ENCODE results near the gene MPDU1. TPM values are rescaled to one million over a fixed set of nuclear protein-coding genes. Genes with fewer than 3 reads are reported as not detected.
A peak's percentile ranks its signal among the peaks of the same experiment; 100 is the strongest.

MPDU1 gene
- total RNA-seq, 1 donor from 2014 or later, result 30.7 TPM

DNA sequence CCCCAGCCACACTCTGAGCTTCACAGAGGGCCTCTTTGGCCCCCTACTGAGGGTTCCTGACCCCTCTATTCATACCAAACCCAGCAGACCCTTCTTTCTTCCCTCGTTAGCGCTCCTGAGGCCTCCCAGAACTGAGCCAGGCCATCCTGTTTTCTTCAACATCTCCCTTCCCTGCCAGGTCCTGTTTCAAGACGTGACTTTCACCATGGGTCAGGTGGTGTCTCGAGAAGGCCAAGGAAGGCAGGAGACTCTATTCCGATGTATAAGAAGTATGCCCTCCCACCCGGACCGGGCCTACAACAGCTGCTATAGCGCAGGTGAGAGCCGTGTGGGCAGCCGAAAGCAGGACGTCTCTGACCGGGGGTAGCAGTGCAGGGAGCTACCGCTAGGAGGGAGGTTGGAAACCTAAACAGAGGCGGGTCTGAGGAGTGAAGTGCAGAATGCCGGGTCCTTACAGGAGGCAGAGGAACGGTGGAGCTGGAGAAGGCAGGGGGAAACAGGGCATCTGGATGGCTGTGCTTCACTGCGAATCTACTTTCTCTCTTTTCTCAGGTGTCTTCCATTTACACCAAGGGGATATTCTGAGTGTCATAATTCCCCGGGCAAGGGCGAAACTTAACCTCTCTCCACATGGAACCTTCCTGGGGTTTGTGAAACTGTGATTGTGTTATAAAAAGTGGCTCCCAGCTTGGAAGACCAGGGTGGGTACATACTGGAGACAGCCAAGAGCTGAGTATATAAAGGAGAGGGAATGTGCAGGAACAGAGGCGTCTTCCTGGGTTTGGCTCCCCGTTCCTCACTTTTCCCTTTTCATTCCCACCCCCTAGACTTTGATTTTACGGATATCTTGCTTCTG, 23.3 kb upstream of the MPDU1 start:
- DNase-seq, result peak; percentile 37

DNA sequence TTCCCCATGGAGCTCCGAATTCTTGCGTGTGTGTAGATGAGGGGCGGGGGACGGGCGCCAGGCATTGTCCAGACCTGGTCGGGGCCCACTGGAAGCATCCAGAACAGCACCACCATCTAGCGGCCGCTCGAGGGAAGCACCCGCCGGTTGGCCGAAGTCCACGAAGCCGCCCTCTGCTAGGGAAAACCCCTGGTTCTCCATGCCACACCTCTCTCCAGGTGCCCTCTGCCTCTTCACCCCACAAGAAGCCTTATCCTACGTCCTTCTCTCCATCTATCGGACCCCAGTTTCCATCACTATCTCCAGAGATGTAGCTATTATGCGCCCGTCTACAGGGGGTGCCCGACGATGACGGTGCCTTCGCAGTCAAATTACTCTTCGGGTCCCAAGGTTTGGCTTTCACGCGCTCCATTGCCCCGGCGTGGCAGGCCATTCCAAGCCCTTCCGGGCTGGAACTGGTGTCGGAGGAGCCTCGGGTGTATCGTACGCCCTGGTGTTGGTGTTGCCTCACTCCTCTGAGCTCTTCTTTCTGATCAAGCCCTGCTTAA, 22.6 kb upstream of the MPDU1 start:
- peak; percentile 74 for DNase-seq

DNA sequence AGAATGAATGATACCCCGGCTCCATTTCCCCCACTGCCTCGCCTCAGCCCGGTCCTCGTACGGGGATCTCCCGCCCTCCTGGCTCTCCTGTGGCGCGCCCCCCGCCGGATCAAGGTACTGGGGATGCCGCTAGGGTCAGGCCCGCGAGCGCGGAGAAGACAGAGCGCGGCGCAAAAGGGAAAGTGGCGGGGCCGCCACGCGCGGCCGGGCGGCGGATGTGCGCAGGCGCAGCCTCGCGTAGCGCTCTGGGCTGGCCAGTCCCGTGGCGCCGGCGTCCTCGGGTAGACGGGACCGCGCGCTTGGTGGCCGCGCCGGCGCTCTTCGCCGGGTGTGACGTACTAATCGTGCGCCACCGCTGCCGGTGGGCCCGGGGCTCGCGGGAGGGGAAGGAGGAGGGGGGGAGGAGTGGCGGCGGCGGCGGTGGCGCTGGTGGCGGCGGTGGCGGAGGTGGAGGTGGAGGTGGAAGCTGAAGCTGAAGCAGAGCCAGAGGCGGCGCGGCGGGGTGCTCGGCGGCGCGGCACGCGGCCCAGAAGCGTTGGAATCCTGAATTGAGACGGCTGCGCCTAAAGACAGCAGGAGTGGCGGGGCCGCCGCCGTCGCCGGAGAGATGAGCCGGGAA, 22.0 kb upstream of the MPDU1 start, which contains the start of gene SENP3:
Gene SENP3, plus strand, starts transcription at position 331 of the 619 bp plus-strand sequence. CDS start 1,158 bp downstream, outside the sequence.
- DNase-seq, result peak; percentile 82

DNA sequence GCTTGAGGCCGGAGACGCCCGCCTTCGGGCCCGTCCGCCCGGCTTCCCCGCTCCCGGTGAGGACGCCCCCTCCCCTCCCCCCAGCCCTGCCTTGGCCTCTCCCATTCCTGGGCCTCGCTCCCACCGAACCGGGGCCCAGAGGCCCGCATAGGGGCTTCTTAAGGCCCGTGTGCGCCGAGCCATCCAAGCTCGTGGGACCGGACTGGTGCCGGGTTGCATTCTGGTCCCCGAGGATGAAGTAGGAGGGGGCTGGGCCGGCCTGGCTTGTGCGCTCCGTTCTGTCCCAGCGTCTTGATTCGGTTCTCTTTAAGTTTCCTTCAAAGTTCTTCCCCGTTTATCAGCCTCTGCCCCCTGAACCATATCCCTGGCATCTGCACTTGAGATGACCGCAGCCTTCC, 21.4 kb upstream of the MPDU1 start:
- no peak for DNase-seq

GRCh38 chr17:7563115-7563869, 20.4 kb upstream of the MPDU1 start:
- DNase-seq, result no peak

- DNase-seq, result no peak
Measured at GRCh38 chr17:7569571-7569970, 14.1 kb upstream of the MPDU1 start.

DNA sequence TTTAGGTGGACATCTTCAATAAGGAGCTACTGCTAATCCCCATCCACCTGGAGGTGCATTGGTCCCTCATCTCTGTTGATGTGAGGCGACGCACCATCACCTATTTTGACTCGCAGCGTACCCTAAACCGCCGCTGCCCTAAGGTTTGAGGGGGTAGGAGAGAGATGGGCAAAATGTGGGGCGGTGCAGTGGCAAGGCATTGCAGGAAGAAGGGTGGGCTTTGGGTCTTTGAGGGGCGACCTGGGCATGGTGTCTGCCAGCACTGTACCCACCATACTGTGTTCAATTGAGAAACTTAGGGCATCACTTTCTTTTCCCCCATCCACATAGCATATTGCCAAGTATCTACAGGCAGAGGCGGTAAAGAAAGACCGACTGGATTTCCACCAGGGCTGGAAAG, 13.3 kb upstream of the MPDU1 start:
- DNase-seq, result no peak

DNA sequence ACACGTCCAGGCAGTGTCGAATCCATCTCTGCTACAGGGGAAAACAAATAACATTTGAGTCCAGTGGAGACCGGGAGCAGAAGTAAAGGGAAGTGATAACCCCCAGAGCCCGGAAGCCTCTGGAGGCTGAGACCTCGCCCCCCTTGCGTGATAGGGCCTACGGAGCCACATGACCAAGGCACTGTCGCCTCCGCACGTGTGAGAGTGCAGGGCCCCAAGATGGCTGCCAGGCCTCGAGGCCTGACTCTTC, 11.4 kb upstream of the MPDU1 start:
- no peak for DNase-seq

GRCh38 chr17:7572588-7573323, 10.9 kb upstream of the MPDU1 start:
- peak; percentile 99 for DNase-seq

DNA sequence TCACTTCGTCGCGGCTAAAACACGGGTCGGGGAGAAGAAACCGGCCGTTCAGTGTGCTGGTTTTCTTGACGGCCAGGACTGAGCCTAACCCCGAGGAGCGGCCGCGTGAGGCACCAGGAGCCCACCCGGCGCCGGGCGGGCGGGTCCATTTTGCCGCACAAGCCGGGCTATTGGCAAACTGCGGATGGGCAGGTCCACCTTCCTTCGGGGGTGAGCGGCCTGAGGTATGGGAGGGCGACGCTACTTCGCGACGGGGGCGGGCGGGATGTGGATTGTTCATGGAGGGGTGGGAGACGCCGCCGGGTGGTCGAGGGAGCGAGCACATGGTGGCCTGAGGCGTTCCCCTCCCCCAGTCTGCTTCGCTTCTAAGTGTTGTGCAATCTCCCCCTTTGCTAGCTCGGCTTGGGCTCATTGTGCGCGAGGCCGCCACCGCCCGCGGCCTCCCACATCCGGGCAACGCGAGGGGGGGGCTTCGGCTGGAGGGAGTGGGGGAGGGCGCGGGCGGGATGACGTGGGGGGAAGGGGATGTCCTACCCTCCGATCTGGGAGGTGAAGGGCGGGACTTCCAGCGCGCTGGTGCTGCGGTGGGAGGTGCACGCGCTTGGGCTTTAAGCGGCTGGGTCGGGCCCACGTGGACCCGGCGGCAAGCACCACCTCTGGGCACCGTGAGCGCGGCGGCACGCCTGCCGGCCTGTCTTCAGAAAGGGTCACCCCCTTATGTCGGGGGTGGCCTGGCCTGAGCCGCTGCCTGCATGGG, 10.2 kb upstream of the MPDU1 start:
- DNase-seq, result peak; percentile 95

DNA sequence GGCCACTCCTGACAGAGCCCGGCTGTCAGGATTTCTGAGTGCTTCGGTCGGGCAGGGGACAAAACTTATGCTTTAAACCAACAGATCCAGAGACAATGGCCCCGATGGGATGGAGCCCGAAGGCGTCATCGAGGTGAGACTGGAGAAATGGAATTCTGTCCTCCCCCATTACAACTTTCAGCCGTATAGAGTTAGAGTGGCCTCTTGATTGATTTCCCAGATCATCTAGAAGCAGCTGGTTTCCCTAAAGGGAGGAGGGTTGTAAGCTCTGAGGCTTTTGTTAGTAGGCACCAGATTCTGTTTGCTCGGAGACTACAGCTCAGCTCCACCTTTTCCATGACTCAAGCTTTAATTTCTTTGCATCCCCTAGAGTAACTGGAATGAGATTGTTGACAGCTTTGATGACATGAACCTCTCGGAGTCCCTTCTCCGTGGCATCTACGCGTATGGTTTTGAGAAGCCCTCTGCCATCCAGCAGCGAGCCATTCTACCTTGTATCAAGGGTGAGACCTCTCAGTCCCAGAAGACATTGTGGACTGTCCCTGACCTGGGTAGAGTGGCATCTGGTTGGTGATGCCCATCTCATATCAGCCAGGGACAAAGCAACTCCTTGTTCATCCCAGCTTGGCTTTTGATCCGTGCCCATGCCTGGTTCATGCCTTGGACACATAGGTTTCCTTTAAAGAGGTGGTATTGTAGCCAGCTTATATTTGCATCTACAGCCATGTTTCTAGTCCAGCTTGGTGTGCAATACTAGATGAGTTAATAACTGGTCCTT, 9.3 kb upstream of the MPDU1 start:
- DNase-seq, result no peak

GRCh38 chr17:7575481-7575883, 8.2 kb upstream of the MPDU1 start:
- no peak for DNase-seq

DNA sequence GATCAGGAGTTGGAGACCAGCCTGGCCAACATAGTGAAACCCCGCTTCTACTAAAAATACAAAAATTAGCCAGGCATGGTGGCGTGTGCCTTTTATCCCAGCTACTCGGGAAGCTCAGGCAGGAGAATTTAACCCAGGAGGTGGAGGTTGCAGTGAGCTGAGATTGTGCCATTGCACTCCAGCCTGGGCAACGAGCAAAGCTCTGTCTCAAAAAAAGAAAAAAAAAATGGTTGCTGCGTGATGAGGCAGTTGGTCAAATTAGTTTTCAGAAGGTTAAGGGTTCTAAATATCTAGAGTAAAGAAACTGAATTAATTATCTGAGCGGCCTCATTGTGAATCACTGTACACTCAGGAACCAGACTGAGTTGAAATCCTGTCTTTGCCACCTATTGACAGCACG, 7.7 kb upstream of the MPDU1 start:
- no peak for DNase-seq

DNA sequence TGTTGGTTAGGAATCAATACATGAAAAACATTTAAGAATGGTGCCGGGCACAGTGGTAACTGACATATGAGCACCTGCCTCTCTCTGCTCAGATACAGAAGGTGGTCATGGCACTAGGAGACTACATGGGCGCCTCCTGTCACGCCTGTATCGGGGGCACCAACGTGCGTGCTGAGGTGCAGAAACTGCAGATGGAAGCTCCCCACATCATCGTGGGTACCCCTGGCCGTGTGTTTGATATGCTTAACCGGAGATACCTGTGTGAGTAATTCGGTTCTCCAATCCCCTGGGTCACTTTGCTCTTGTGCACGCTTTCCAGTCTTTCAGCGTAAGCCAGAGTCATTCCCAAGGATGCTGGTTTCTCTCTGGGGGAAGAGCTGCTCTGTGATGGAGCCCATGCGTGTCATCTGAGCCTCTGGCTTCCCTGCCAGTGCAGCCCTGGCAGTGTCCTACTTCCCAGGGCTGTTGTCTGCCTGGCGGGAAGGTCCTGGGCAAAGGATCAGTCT, 7.2 kb upstream of the MPDU1 start:
- DNase-seq, result no peak

DNA sequence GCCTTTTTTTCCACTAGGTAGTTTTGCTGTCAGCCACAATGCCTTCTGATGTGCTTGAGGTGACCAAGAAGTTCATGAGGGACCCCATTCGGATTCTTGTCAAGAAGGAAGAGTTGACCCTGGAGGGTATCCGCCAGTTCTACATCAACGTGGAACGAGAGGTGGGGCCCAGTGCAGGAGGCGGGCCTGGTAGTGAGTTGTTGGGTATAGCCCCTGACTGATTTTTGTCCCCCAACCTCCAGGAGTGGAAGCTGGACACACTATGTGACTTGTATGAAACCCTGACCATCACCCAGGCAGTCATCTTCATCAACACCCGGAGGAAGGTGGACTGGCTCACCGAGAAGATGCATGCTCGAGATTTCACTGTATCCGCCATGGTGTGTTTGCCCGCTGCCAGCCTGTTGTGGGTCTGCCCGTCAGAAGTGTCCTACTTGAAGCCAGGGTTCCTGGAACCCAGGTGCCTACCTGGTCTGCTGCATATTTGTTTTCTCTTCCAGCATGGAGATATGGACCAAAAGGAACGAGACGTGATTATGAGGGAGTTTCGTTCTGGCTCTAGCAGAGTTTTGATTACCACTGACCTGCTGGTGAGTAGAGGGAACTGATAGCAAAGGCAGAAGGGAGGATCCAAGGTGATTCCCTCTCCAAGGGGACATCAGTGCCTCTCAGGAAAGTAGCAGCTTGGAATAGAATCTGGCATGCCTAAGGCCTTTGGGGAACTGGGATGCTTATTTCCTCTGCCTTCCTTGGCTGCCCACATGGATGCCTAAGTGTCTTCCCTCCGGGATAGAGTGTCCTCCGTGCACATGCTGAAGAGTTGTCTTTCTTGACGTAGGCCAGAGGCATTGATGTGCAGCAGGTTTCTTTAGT, 6.1 kb upstream of the MPDU1 start:
- DNase-seq, result no peak

- DNase-seq, result peak; percentile 40
Measured at GRCh38 chr17:7579001-7579833, 4.4 kb upstream of the MPDU1 start, which contains the start of gene CD68. Gene CD68 (plus strand): TSS chr17:7579638. CDS start chr17:7579678, 40 bp downstream.

GRCh38 chr17:7579834-7580603, 3.6 kb upstream of the MPDU1 start:
- no peak for DNase-seq
